Mucosa of rectum (tissue), 2 donors: Measurements from ENCODE around the gene METTL13.

ENCODE experiments used
- H3K27ac ChIP-seq, 2 donors: one replicate each; pipeline ENCODE4 v1.7.0; 2013; ENCODE audit warnings: inconsistent platforms in 2 of 2, low read depth in 2 of 2, low read length in 2 of 2
- H3K27me3 ChIP-seq, 2 donors: one replicate each; pipeline ENCODE4 v1.7.0; 2013; ENCODE audit warnings: low read length in 2 of 2; ENCODE audit not compliant: control insufficient read depth in 2 of 2, insufficient read depth in 2 of 2
- H3K36me3 ChIP-seq, 2 donors: one replicate each; pipeline ENCODE4 v1.7.0; 2013; ENCODE audit warnings: low read length in 2 of 2; ENCODE audit not compliant: control insufficient read depth in 2 of 2, insufficient read depth in 2 of 2
- H3K4me1 ChIP-seq, 2 donors: one replicate each; pipeline ENCODE4 v1.7.0; 2013; ENCODE audit warnings: low read length in 2 of 2, mild to moderate bottlenecking in 1 of 2; ENCODE audit not compliant: control insufficient read depth in 2 of 2, insufficient read depth in 2 of 2
- H3K4me3 ChIP-seq, 2 donors: one replicate each; pipeline ENCODE4 v1.7.0; 2013; ENCODE audit warnings: low read length in 2 of 2
- H3K9ac ChIP-seq, 2 donors: one replicate each; pipeline ENCODE4 v1.7.0; 2013; ENCODE audit warnings: low read length in 2 of 2, low read depth in 1 of 2, mild to moderate bottlenecking in 1 of 2
- H3K9me3 ChIP-seq, 2 donors: one replicate each; pipeline ENCODE4 v1.7.0; 2013; ENCODE audit warnings: low read length in 2 of 2; ENCODE audit not compliant: control insufficient read depth in 2 of 2
- donor health status: healthy.
- donor health status: Normal muscosa, but diverticular disease.

METTL13 gene, protein sequence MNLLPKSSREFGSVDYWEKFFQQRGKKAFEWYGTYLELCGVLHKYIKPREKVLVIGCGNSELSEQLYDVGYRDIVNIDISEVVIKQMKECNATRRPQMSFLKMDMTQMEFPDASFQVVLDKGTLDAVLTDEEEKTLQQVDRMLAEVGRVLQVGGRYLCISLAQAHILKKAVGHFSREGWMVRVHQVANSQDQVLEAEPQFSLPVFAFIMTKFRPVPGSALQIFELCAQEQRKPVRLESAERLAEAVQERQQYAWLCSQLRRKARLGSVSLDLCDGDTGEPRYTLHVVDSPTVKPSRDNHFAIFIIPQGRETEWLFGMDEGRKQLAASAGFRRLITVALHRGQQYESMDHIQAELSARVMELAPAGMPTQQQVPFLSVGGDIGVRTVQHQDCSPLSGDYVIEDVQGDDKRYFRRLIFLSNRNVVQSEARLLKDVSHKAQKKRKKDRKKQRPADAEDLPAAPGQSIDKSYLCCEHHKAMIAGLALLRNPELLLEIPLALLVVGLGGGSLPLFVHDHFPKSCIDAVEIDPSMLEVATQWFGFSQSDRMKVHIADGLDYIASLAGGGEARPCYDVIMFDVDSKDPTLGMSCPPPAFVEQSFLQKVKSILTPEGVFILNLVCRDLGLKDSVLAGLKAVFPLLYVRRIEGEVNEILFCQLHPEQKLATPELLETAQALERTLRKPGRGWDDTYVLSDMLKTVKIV

DNA sequence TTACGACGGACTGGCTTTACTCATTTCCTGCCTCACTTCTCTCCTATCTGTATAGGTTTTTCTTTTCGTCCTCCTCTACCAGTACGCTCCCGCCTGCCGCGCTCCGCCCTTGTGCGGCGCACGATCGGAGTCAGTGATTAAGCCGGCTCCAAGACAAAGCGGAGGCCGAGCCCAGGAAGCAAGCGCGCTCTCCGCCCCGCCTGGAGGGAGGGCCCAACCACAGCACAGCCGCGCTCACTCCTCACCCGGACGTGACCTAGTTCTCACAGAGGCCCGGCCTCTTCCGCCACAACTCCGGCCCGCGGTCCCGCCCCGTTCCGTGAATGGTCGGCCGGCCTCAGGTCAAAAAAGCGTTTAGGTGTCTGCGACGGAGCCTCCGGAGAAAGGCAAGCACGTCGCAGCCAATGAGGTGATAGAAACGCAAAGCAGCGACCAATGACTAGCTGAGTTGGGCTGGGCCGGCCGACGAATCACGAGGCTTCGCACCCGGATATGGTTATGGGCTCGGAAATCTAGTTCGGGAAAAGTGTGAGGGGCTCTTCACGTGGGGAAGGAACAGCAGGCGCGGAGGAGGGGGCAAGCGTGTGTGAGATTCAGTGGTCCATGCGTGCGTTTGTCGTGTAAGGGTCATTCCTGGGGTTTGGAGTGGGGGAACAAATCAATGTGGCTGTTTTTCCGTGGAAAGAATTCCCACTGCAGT, at the start of gene METTL13:
METTL13 (plus strand) TSS at position 485 of the 700 bp plus-strand sequence. CDS start 308 bp downstream, outside the sequence.
- Histone ChIP-seq H3K9me3 (no peaks in the 10 kb centered on the region), H3K4me1 (peaks cover 10 to 15% of the 10 kb centered on the region in 2 donors), H3K27ac (peak within 1 kb of the TSS; percentile 80 to 90), H3K27me3 (no peaks in the 10 kb centered on the region), H3K4me3 (peak within 1 kb of the TSS; percentile 92 to 99), H3K9ac (peak within 1 kb of the TSS; percentile 83 to 98), H3K36me3 (peaks cover 20 to 21% of the 10 kb centered on the region in 2 donors)

DNA sequence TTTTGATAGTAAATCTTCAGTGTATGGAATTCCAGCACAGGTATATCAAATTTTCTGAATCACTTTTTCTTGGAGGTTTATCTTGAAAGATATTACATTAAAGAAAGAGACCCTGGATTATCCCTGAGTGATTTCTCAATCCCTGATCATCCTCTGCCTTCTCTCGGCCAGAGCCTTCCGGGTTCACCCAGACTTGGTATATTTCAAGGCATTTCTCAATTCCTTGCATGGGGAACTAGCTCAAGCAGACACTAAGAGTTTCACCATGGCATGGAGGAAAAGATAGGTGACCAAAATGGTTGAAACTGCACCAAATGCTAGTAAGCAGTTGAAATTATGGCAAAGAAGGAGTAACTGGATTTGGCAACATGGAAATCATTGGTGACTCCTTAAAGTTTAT, 45.3 kb upstream of the METTL13 start:
- Histone ChIP-seq H3K9ac (no peak overlapping the region), H3K4me3 (no peak overlapping the region), H3K9me3 (no peaks in the 10 kb centered on the region), H3K27me3 (no peaks in the 10 kb centered on the region), H3K4me1 (peaks cover 0 to 4% of the 10 kb centered on the region in 2 donors), H3K36me3 (peaks cover 14 to 17% of the 10 kb centered on the region in 2 donors), H3K27ac (no peak overlapping the region)

DNA sequence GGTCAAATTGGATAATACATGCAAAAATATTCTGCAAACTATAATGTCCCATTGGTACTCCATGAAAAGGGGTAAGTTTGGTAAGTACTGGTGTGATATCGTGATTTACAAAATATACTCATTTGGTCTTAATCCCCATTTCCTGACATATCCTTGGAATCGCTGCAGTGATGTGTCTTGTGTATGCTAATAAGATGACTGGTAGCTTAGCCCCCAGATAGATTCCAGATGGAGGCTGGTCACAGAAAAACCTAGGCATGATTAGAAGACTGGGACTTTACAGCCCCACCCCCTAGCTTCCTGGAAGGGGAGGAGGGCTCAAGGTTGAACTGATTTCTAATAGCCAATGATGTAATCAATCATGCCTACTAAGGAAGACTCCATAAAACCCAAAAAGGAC, 42.5 kb upstream of the METTL13 start:
- Histone ChIP-seq H3K36me3 (peaks cover 14 to 17% of the 10 kb centered on the region in 2 donors), H3K4me1 (peaks cover 9 to 16% of the 10 kb centered on the region in 2 donors), H3K9me3 (no peaks in the 10 kb centered on the region), H3K27ac (no peak overlapping the region), H3K4me3 (no peak overlapping the region), H3K27me3 (no peaks in the 10 kb centered on the region), H3K9ac (no peak overlapping the region)

DNA sequence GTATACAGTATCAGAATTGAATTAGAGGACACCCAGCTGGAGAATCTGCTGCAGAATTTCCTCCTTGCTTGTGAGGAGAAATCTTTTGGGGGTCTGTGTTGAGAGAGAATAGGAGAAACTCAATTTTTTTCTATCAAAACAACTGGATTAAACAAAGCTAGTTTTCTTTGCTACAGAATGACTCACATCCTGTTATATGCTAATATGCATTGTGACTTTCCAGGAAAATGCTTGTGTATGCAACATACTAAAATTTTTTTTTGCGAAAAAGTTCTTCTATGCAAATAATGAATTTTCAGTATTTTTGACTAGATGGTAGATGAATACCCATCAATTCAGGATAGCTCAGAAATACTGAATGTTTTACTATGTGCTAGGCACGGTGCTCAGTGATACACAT, 41.8 kb upstream of the METTL13 start:
- Histone ChIP-seq H3K9ac (no peak overlapping the region), H3K4me1 (peaks cover 9 to 16% of the 10 kb centered on the region in 2 donors), H3K27me3 (no peaks in the 10 kb centered on the region), H3K36me3 (peaks cover 14 to 17% of the 10 kb centered on the region in 2 donors), H3K4me3 (no peak overlapping the region), H3K27ac (no peak overlapping the region), H3K9me3 (no peaks in the 10 kb centered on the region)

DNA sequence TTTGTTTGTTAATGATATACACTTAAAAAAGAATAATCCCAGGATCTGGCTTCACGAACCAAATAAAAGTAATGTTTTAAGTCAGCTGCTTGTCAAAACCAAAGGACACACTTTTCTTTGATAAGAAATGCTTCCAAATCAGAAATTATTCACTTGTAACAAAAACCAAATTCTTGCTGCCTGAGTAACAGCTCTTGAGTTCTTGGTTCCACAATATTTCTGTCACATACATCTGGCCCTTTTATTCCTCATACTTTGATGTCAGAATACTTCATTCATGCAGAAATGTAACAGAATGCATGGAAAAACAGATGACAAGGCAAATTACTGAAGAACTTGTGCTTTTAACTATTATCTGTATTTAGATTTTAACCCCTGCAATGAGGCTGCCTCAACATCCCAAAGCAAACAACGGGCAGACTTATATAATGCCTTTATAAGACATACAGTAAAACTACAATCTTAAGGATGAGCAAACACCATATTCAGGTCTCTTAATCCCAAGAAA, 41.0 kb upstream of the METTL13 start:
- H3K27ac ChIP-seq = no peak overlapping the region

DNA sequence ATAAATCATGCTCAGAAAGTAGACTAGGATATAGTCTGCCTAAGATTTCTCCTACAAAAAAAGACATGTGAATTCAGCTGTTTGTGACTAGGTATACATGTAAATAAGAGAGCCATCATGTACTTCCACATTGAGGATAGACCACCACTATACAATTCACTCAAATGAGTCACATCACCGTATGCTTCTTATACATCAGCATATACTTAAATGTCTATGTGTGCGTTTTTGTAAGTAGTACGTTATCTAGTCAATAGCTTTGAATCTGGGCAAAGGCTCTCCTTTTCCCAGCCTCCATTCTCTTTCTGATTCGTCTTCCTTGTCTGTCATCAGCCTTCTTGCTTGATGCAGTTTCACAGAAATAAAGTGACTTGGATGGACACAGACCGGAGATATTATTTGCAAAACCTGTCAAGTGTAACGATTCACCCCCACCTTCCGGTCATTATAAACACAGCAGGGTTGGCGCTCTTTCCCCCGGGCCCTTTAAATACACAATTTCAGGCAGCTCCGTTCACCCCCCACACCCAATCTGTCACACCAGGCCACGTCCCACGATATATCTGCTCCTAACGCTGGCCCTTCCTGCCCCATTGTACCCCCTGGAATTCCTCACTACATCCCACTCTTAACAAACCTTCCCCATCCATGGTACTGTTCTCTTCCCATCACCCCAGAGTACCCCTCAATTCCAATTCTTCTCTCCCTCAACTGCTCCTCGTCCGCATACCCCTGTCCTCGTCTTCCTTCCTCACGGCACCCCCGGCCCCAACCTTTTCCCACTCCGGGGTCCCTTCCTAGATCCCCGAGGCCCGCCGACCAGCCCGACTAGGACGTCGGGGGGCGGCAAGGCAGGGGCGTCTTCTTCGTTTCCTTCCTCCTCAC, 40.2 kb upstream of the METTL13 start:
- Histone ChIP-seq H3K9me3 (no peaks in the 10 kb centered on the region), H3K9ac (peak overlapping the region; percentile 92 to 96), H3K27me3 (no peaks in the 10 kb centered on the region), H3K4me1 (peaks cover 9 to 16% of the 10 kb centered on the region in 2 donors), H3K36me3 (peaks cover 9 to 12% of the 10 kb centered on the region in 2 donors), H3K27ac (peak overlapping the region; percentile 97), H3K4me3 (peak overlapping the region; percentile 94 to 98)

More for the DNA sequence above, 41.0 kb upstream of the METTL13 start:
- Histone ChIP-seq H3K9me3 (no peaks in the 10 kb centered on the region), H3K4me3 (peak overlapping the region; percentile 94 to 98), H3K27me3 (no peaks in the 10 kb centered on the region), H3K4me1 (peaks cover 9 to 16% of the 10 kb centered on the region in 2 donors), H3K9ac (peak overlapping the region in 1 of 2 donors; percentile 20), H3K36me3 (peaks cover 14 to 15% of the 10 kb centered on the region in 2 donors)

DNA sequence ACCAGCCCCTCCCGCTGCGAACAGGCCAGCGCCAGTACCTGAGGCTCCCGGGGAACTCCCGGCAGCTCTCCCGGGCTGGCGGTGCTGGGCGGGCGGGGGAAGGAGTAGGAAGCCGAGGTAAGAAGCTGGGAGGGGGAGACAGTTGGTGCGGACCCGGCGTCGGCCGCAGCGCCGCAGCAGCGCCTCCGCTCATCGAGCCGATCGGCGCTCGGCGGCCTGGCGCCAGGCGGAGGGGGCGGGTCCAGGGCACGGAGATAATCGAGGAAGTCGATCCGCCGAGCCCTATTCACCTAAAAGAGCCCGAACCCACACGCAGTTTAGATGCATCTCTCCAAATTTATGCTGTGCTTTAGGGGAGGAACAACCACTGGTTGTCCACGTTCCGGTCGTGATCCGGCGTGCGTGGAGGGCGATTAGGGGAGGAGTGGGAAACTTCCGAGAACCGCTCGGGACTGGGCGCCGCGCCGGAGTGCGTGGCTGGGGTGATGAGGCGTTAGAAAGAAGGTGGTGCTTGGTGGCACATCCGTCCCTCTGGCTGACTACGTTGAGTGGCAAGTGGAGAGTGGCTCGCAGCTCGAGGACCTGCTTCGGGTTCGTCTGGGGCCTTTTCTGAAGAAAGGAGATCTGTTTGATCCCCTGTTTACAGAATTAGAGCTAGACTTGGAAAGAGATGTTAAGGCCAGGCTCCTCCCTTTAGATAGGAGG, 39.4 kb upstream of the METTL13 start, which contains the start of gene VAMP4:
VAMP4 (minus strand) TSS at position 194 of the 705 bp plus-strand sequence. CDS start 3,651 bp downstream, outside the sequence.
- H3K27ac ChIP-seq = peak within 1 kb of the TSS; percentile 97
- H3K27me3 ChIP-seq = no peaks in the 10 kb centered on the region
- no peaks in the 10 kb centered on the region for H3K9me3 ChIP-seq
- peak within 1 kb of the TSS; percentile 94 to 98 for H3K4me3 ChIP-seq
- peaks cover 2 to 6% of the 10 kb centered on the region in 2 donors for H3K36me3 ChIP-seq
- H3K4me1 ChIP-seq = peaks cover 9 to 16% of the 10 kb centered on the region in 2 donors
- peak within 1 kb of the TSS; percentile 96 for H3K9ac ChIP-seq

DNA sequence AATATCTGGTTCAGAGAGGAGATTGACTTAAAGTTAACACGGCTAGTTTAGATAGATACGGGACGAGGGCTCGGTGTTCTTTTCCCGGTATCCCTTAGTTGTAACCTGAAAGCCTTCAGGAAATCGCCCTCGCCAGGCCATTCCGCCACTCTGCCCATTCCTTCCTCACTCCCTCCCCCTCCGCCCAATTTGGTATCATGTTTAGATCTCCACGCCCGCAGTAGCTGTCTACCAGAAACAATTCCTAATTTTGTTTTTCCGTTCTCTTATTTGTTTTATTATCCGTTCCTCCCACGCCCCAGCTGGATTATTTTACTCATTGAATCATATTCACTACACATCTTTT, 38.9 kb upstream of the METTL13 start:
- Histone ChIP-seq H3K36me3 (peaks cover 0 to 5% of the 10 kb centered on the region in 2 donors), H3K4me3 (peak overlapping the region; percentile 94 to 98), H3K27me3 (no peaks in the 10 kb centered on the region), H3K27ac (peak overlapping the region; percentile 97), H3K9ac (peak overlapping the region; percentile 96), H3K9me3 (no peaks in the 10 kb centered on the region), H3K4me1 (peaks cover 9 to 16% of the 10 kb centered on the region in 2 donors)
